ENCODE results near the gene STEAP1B. TPM values are rescaled to one million over a fixed set of nuclear protein-coding genes. Genes with fewer than 3 reads are reported as not detected.

STEAP1B gene
- polyA plus RNA-seq, 1 of the 3 experiments (the other 2 are of a cell fraction), result 14.7 TPM

DNA sequence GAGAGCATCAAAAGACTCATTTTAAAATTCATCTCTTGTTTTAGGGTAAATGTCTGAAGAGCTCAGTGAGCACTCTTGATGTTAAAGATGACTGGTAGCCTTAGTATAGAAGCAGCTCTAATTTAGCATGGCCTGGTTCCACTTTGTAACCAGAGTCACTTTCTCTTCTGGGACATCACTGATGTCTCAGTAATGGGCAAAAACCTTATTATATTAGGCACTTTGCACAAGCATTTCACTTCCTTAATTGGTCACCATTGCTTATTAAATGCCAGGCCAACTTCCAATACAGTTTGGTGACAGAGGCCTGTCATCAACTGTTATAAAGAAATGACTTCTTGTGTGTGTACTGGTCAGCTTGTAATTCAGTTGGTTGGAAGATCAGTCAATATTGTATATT, 53.0 kb downstream of the STEAP1B start:
- Histone ChIP-seq H3K9ac (no peak overlapping the region), H3K27ac (ENCODE audit: low read depth in 2 of 2, low read length in 1 of 2) (no peak overlapping the region), H3K9me3 (no peaks in the 10 kb centered on the region), H3K27me3 (ENCODE audit: insufficient read depth) (no peaks in the 10 kb centered on the region), H2AFZ (ENCODE audit: low read depth) (no peak overlapping the region), H3K9me2 (no peaks in the 10 kb centered on the region), H4K20me1 (ENCODE audit: insufficient read depth) (no peaks in the 10 kb centered on the region), H3K36me3 (replicated peaks in 1 of 2; ENCODE audit: control insufficient read depth in 1 of 2, insufficient read depth in 2 of 2, low read length in 1 of 2) (peaks cover 0 to 20% of the 10 kb centered on the region in 2 experiments), H3K4me2 (no peak overlapping the region), H3K4me3 (ENCODE audit: low read depth in 2 of 2, low read length in 1 of 2) (no peak overlapping the region), H3K79me2 (ENCODE audit: insufficient read depth) (no peaks in the 10 kb centered on the region), H3K4me1 (ENCODE audit: control insufficient read depth in 1 of 2, insufficient read depth in 2 of 2, low read depth in 1 of 2, low read length in 1 of 2) (no peaks in the 10 kb centered on the region; a peak in 1 of 4 replicates), H3F3A (replicated peaks; ENCODE audit: insufficient read depth) (peaks cover 3% of the 10 kb centered on the region)
- POLR2A ChIA-PET, result interaction anchor here (0.6 kb wide), 1 partner anchor 16 kb away, joined by 3 read pairs; no protein-coding TSS in a partner anchor
- TF ChIP-seq, protein P1, sequence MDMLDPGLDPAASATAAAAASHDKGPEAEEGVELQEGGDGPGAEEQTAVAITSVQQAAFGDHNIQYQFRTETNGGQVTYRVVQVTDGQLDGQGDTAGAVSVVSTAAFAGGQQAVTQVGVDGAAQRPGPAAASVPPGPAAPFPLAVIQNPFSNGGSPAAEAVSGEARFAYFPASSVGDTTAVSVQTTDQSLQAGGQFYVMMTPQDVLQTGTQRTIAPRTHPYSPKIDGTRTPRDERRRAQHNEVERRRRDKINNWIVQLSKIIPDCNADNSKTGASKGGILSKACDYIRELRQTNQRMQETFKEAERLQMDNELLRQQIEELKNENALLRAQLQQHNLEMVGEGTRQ (IDR thresholded peaks at IDR 0.05; ENCODE audit: borderline replicate concordance, low read depth, low read length), result no peak
- TF ChIP-seq CHD2 (IDR thresholded peaks at IDR 0.05; ENCODE audit: low read length, partially characterized antibody) (no peak), MEF2A (IDR thresholded peaks at IDR 0.05; ENCODE audit: borderline replicate concordance, low read depth) (no peak), YY1 (IDR thresholded peaks at IDR 0.05; ENCODE audit: low read depth) (no peak), RCOR1 (IDR thresholded peaks at IDR 0.05; ENCODE audit: low read length) (no peak), EP300 (IDR thresholded peaks at IDR 0.05; ENCODE audit: borderline replicate concordance in 1 of 2, low read depth in 1 of 2, low read length in 1 of 2) (no peak), POLR2AphosphoS5 (IDR thresholded peaks at IDR 0.05; ENCODE audit: low read depth, low read length) (no peak), EZH2phosphoT487 (IDR thresholded peaks at IDR 0.05; ENCODE audit: borderline replicate concordance, low read depth) (no peak), SIN3A (IDR thresholded peaks at IDR 0.05; ENCODE audit: borderline replicate concordance, low read depth, low read length) (no peak)
- TF ChIP-seq, protein P2, sequence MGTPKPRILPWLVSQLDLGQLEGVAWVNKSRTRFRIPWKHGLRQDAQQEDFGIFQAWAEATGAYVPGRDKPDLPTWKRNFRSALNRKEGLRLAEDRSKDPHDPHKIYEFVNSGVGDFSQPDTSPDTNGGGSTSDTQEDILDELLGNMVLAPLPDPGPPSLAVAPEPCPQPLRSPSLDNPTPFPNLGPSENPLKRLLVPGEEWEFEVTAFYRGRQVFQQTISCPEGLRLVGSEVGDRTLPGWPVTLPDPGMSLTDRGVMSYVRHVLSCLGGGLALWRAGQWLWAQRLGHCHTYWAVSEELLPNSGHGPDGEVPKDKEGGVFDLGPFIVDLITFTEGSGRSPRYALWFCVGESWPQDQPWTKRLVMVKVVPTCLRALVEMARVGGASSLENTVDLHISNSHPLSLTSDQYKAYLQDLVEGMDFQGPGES (IDR thresholded peaks at IDR 0.05; ENCODE audit: low read depth, low read length), result no peak
- TF ChIP-seq, protein P3, sequence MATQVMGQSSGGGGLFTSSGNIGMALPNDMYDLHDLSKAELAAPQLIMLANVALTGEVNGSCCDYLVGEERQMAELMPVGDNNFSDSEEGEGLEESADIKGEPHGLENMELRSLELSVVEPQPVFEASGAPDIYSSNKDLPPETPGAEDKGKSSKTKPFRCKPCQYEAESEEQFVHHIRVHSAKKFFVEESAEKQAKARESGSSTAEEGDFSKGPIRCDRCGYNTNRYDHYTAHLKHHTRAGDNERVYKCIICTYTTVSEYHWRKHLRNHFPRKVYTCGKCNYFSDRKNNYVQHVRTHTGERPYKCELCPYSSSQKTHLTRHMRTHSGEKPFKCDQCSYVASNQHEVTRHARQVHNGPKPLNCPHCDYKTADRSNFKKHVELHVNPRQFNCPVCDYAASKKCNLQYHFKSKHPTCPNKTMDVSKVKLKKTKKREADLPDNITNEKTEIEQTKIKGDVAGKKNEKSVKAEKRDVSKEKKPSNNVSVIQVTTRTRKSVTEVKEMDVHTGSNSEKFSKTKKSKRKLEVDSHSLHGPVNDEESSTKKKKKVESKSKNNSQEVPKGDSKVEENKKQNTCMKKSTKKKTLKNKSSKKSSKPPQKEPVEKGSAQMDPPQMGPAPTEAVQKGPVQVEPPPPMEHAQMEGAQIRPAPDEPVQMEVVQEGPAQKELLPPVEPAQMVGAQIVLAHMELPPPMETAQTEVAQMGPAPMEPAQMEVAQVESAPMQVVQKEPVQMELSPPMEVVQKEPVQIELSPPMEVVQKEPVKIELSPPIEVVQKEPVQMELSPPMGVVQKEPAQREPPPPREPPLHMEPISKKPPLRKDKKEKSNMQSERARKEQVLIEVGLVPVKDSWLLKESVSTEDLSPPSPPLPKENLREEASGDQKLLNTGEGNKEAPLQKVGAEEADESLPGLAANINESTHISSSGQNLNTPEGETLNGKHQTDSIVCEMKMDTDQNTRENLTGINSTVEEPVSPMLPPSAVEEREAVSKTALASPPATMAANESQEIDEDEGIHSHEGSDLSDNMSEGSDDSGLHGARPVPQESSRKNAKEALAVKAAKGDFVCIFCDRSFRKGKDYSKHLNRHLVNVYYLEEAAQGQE (IDR thresholded peaks at IDR 0.05; ENCODE audit: low read depth, low read length), result no peak
- TF ChIP-seq, protein P4, sequence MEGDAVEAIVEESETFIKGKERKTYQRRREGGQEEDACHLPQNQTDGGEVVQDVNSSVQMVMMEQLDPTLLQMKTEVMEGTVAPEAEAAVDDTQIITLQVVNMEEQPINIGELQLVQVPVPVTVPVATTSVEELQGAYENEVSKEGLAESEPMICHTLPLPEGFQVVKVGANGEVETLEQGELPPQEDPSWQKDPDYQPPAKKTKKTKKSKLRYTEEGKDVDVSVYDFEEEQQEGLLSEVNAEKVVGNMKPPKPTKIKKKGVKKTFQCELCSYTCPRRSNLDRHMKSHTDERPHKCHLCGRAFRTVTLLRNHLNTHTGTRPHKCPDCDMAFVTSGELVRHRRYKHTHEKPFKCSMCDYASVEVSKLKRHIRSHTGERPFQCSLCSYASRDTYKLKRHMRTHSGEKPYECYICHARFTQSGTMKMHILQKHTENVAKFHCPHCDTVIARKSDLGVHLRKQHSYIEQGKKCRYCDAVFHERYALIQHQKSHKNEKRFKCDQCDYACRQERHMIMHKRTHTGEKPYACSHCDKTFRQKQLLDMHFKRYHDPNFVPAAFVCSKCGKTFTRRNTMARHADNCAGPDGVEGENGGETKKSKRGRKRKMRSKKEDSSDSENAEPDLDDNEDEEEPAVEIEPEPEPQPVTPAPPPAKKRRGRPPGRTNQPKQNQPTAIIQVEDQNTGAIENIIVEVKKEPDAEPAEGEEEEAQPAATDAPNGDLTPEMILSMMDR (IDR thresholded peaks at IDR 0.05), result no peak
- CTCF ChIA-PET, result interaction anchor here (1.0 kb wide), 1 partner anchor 9 kb away, joined by 3 read pairs; no protein-coding TSS in a partner anchor
- DNase-seq, result no peak
